H1 (cell line): ENCODE measurements around the gene MARCHF3. TPM values are rescaled to one million over a fixed set of nuclear protein-coding genes. Genes with fewer than 3 reads are reported as not detected.

ENCODE experiments used
- CTCF ChIA-PET: fragments of 300-600 bp; sonication (Branson Sonifier 250); formaldehyde crosslinking; loops from one replicate; lab custom pipeline; 2021; ENCODE audit not compliant: partially characterized antibody; lab: Charles Lee
- POLR2A ChIA-PET: fragments of 300-600 bp; sonication (Branson Sonifier 250); formaldehyde crosslinking; loops from one replicate; lab custom pipeline; 2021; ENCODE audit warnings: inconsistent platforms; ENCODE audit not compliant: partially characterized antibody; lab: Charles Lee
- DNase-seq, 2 experiments: peaks; one replicate each; pipeline versions ENCODE4 v3.0.0 to v3.0.0-alpha.2; 2010 to 2022; ENCODE audit warnings: low spot score in 2 of 2, low read depth in 1 of 2, mixed read lengths in 1 of 2
- FAIRE-seq: peaks from 2 replicates; lab custom pipeline; 2011; peaks lifted over from hg19 to GRCh38; lab: Jason Lieb, UNC
- H2AFZ ChIP-seq: 2 replicates; pipeline ENCODE4 v1.8.1; 2012; ENCODE audit warnings: low read length, inconsistent platforms
- H2AK5ac ChIP-seq: 2 replicates; pipeline ENCODE4 v1.6.1; 2013; ENCODE audit warnings: low read depth, low read length
- H2BK120ac ChIP-seq: replicated peaks from 2 replicates; pipeline ENCODE3; 2013; ENCODE audit warnings: low read depth, low read length, inconsistent platforms
- H2BK12ac ChIP-seq: 2 replicates; pipeline ENCODE4 v1.6.1; 2013; ENCODE audit warnings: low read depth, low read length
- H2BK15ac ChIP-seq: 2 replicates; pipeline ENCODE4 v1.6.1; 2013; ENCODE audit warnings: low read length
- H2BK20ac ChIP-seq: 2 replicates; pipeline ENCODE4 v1.6.1; 2013; ENCODE audit warnings: low read length
- H2BK5ac ChIP-seq: 2 replicates; pipeline ENCODE4 v1.6.1; 2013; ENCODE audit warnings: low read depth, low read length
- H3K14ac ChIP-seq: 2 replicates; pipeline ENCODE4 v1.6.1; 2013; ENCODE audit warnings: inconsistent platforms; ENCODE audit not compliant: insufficient read length
- H3K18ac ChIP-seq: 2 replicates; pipeline ENCODE4 v1.6.1; 2013; ENCODE audit warnings: low read length; ENCODE audit errors: extremely low read depth
- H3K23ac ChIP-seq: 2 replicates; pipeline ENCODE4 v1.6.1; 2013; ENCODE audit warnings: inconsistent platforms; ENCODE audit not compliant: insufficient read length
- H3K23me2 ChIP-seq: 2 replicates; pipeline ENCODE4 v1.6.1; 2013; ENCODE audit warnings: low read depth, low read length
- H3K27ac ChIP-seq: 2 replicates; pipeline ENCODE4 v1.6.1; 2011; ENCODE audit warnings: low read depth, low read length, inconsistent platforms
- H3K27me3 ChIP-seq, 4 experiments: replicated peaks in 1 of 4; 1 replicate in 1 of 4; 2 replicates in 3 of 4; pipeline versions ENCODE4 v1.6.1 to v1.8.1; 2011 to 2013; ENCODE audit warnings: low read length in 3 of 4, mild to moderate bottlenecking in 3 of 4, inconsistent platforms in 2 of 4, mixed read lengths in 2 of 4, moderate library complexity in 1 of 4; ENCODE audit not compliant: control insufficient read depth in 3 of 4, insufficient read depth in 3 of 4; ENCODE audit errors: extremely low read depth in 1 of 4
- H3K36me3 ChIP-seq, 4 experiments: 2 replicates each; pipeline versions ENCODE4 v1.6.1 to v1.8.1; 2011 to 2013; ENCODE audit warnings: mild to moderate bottlenecking in 4 of 4, low read length in 3 of 4, moderate library complexity in 2 of 4, control low read depth in 1 of 4, inconsistent platforms in 1 of 4; ENCODE audit not compliant: insufficient read depth in 4 of 4, control insufficient read depth in 2 of 4
- H3K4ac ChIP-seq: replicated peaks from 2 replicates; pipeline ENCODE3; 2013; ENCODE audit warnings: low read length, low read depth, mixed read lengths, inconsistent platforms; ENCODE audit not compliant: insufficient read length
- H3K4me1 ChIP-seq, 4 experiments: replicated peaks in 1 of 4; 1 replicate in 1 of 4; 2 replicates in 3 of 4; pipeline versions ENCODE4 v1.6.1 to v1.8.1; 2011 to 2013; ENCODE audit warnings: low read length in 3 of 4, inconsistent platforms in 2 of 4, mixed read lengths in 1 of 4; ENCODE audit not compliant: insufficient read depth in 4 of 4, control insufficient read depth in 3 of 4
- H3K4me2 ChIP-seq, 2 experiments: 2 replicates each; pipeline versions ENCODE4 v1.6.1 to v1.8.1; 2011 to 2013; ENCODE audit warnings: low read depth in 2 of 2, low read length in 2 of 2, control low read depth in 1 of 2, inconsistent platforms in 1 of 2, mild to moderate bottlenecking in 1 of 2; ENCODE audit not compliant: insufficient read depth in 1 of 2
- H3K4me3 ChIP-seq, 4 experiments: fragments of 200-600, 300-600 bp in 1 of 4; sonication (generic), shearing (Covaris generic), sonication (Bioruptor Twin) in 1 of 4; 2 replicates each; pipeline versions ENCODE4 v1.5.1 to v1.8.1; 2011 to 2016; ENCODE audit warnings: low read length in 4 of 4, low read depth in 3 of 4, control low read depth in 2 of 4, inconsistent platforms in 2 of 4, mild to moderate bottlenecking in 2 of 4, mixed read lengths in 1 of 4, moderate library complexity in 1 of 4; ENCODE audit not compliant: insufficient read depth in 2 of 4; ENCODE audit errors: extremely low read depth in 1 of 4
- H3K56ac ChIP-seq: replicated peaks from 2 replicates; pipeline ENCODE3; 2013; ENCODE audit warnings: low read depth, mild to moderate bottlenecking, mixed read lengths, low read length, inconsistent platforms; ENCODE audit not compliant: insufficient read length
- H3K79me1 ChIP-seq: 2 replicates; pipeline ENCODE4 v1.6.1; 2013; ENCODE audit warnings: low read depth, low read length, control low read depth
- H3K79me2 ChIP-seq, 2 experiments: 2 replicates each; pipeline versions ENCODE4 v1.6.1 to v1.8.1; 2012 to 2013; ENCODE audit warnings: low read length in 2 of 2, mild to moderate bottlenecking in 2 of 2, inconsistent platforms in 1 of 2; ENCODE audit not compliant: insufficient read depth in 2 of 2, control insufficient read depth in 1 of 2
- H3K9ac ChIP-seq, 4 experiments: replicated peaks in 1 of 4; 1 replicate in 1 of 4; 2 replicates in 3 of 4; pipeline versions ENCODE4 v1.6.1 to v1.8.1; 2011 to 2013; ENCODE audit warnings: low read depth in 3 of 4, low read length in 3 of 4, control low read depth in 2 of 4, mild to moderate bottlenecking in 2 of 4, moderate library complexity in 2 of 4, inconsistent platforms in 1 of 4; ENCODE audit errors: extremely low read depth in 1 of 4
- H3K9me3 ChIP-seq, 2 experiments: 2 replicates each; pipeline versions ENCODE4 v1.6.1 to v1.8.1; 2012 to 2013; ENCODE audit warnings: mild to moderate bottlenecking in 2 of 2, moderate library complexity in 2 of 2, control low read depth in 1 of 2, inconsistent platforms in 1 of 2, low read depth in 1 of 2, low read length in 1 of 2, mixed read lengths in 1 of 2; ENCODE audit not compliant: insufficient read depth in 2 of 2
- H4K20me1 ChIP-seq, 2 experiments: replicated peaks in 1 of 2; 2 replicates each; pipeline versions ENCODE3 to v1.8.1; 2011 to 2013; ENCODE audit warnings: inconsistent platforms in 2 of 2, low read length in 2 of 2, mild to moderate bottlenecking in 1 of 2; ENCODE audit not compliant: insufficient read depth in 2 of 2, control insufficient read depth in 1 of 2
- H4K5ac ChIP-seq: 2 replicates; pipeline ENCODE4 v1.6.1; 2013; ENCODE audit warnings: low read length, low read depth, mixed read lengths, inconsistent platforms; ENCODE audit not compliant: insufficient read length
- H4K8ac ChIP-seq: 2 replicates; pipeline ENCODE4 v1.8.0; 2013; ENCODE audit warnings: mild to moderate bottlenecking, moderate library complexity, low read length, inconsistent platforms; ENCODE audit not compliant: insufficient read depth; ENCODE audit errors: extremely low read depth
- H4K91ac ChIP-seq: replicated peaks from 2 replicates; pipeline ENCODE3; 2013; ENCODE audit warnings: low read length, mixed read lengths, inconsistent platforms; ENCODE audit not compliant: insufficient read length
- ATF2 ChIP-seq: IDR thresholded peaks from 2 replicates; pipeline ENCODE4 v1.6.1; 2012; ENCODE audit warnings: low read length, inconsistent platforms
- CHD1 ChIP-seq: IDR thresholded peaks from 2 replicates; pipeline ENCODE4 v1.6.1; 2012; ENCODE audit warnings: low read depth, low read length, improper control_type of control experiment
- CHD2 ChIP-seq: IDR thresholded peaks from 2 replicates; pipeline ENCODE4 v1.6.1; 2012; ENCODE audit warnings: low read length, improper control_type of control experiment
- EP300 ChIP-seq, 2 experiments: IDR thresholded peaks; 1 replicate in 1 of 2; 2 replicates in 1 of 2; pipeline ENCODE4 v1.6.1; 2011 to 2012; ENCODE audit warnings: low read depth in 2 of 2, low read length in 2 of 2, mild to moderate bottlenecking in 2 of 2, borderline replicate concordance in 1 of 2, inconsistent platforms in 1 of 2, moderate library complexity in 1 of 2
- POLR2A ChIP-seq, 2 experiments: IDR thresholded peaks; 1 replicate in 1 of 2; 2 replicates in 1 of 2; pipeline ENCODE4 v1.6.1; 2011; ENCODE audit warnings: low read depth in 2 of 2, low read length in 2 of 2, mild to moderate bottlenecking in 2 of 2; ENCODE audit errors: control extremely low read depth in 1 of 2
- RFX5 ChIP-seq: IDR thresholded peaks from 2 replicates; pipeline ENCODE4 v1.6.1; 2011; ENCODE audit warnings: low read depth, low read length, improper control_type of control experiment, borderline replicate concordance
- TCF12 ChIP-seq: IDR thresholded peaks from 2 replicates; pipeline ENCODE4 v1.6.1; 2011; ENCODE audit warnings: low read depth, mild to moderate bottlenecking, low read length
- polyA plus RNA-seq, 7 experiments: library from polyadenylated mRNA; depleted of rRNA in 3 of 7; stranded (reverse) in 5 of 7; unstranded in 2 of 7; fragments of >200 nt in 5 of 7; fragments of 200-250 nt in 2 of 7; gene quantifications; 1 replicate in 5 of 7; 2 replicates in 1 of 7; 4 replicates in 1 of 7; pipeline versions ENCODE4 v1.2.1 to v1.2.3, GENCODE V29; 2011 to 2013; ENCODE audit warnings: missing spikeins in 2 of 7, mixed read lengths in 2 of 7
- total RNA-seq: library from RNA; stranded (reverse); fragmentation: NEBNext Ultra II Directional; extraction: Animal tissue kit (Norgen Biotek cat#: 25700); gene quantifications from 2 replicates; pipeline ENCODE4 v1.2.1, GENCODE V29; 2021

Gene MARCHF3
- total and polyA plus RNA-seq, 2 of the 8 experiments (the other 6 are each of a cell fraction or from before 2014, with no cell fraction given), result 12.0 to 16.9 TPM

DNA sequence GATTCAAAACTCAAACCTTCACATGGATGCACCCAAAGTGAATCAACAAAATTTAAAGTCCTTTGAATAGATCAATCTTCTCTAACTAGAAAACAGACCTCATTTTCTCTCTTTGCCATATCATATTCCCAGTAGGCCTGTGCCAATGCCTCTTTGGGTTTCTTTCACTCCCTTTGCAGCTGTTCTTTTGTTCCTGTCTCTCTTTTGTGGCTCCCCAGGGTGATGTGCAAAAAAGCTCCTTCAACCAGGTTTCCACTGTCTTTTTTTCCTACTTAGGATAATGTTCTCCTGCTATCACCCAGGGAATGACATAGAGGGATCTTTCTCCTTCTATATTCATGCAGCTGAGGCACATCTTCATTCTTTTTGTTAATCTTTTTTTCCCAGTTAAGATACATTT, 54.6 kb downstream of the MARCHF3 start:
- Histone ChIP-seq H3K4me2 (no peak overlapping the region), H2BK15ac (no peak overlapping the region), H3K79me1 (no peaks in the 10 kb centered on the region; the same call in 1 of the 2 replicates), H3K36me3 (no peaks in the 10 kb centered on the region), H2BK20ac (no peak overlapping the region), H3K18ac (no peak overlapping the region), H3K14ac (no peak overlapping the region), H2BK120ac (no peak overlapping the region), H4K20me1 (no peaks in the 10 kb centered on the region), H3K4me1 (peaks cover 0 to 11% (median 6%) of the 10 kb centered on the region in 4 experiments; a peak in 4 of 7 replicates), H3K56ac (no peak overlapping the region), H3K23ac (no peak overlapping the region), H3K4me3 (no peak overlapping the region), H2BK12ac (no peak overlapping the region), H4K5ac (no peak overlapping the region), H2AK5ac (no peak overlapping the region), H2AFZ (no peak overlapping the region), H4K8ac (no peak overlapping the region), H3K9ac (no peak overlapping the region), H3K4ac (no peak overlapping the region), H3K27ac (no peak overlapping the region), H3K9me3 (no peaks in the 10 kb centered on the region), H4K91ac (no peak overlapping the region), H3K23me2 (no peaks in the 10 kb centered on the region), H2BK5ac (no peak overlapping the region), H3K79me2 (no peaks in the 10 kb centered on the region), H3K27me3 (no peaks in the 10 kb centered on the region)
- POLR2A ChIA-PET, result no interaction called here
- no peak for DNase-seq
- FAIRE-seq, result no peak
- TF ChIP-seq EP300 (IDR thresholded peaks at IDR 0.05; ENCODE audit: borderline replicate concordance in 1 of 2, low read depth in 2 of 2, low read length in 2 of 2) (no peak), TCF12 (no peak), CHD2 (no peak), POLR2A (IDR thresholded peaks at IDR 0.05; ENCODE audit: control extremely low read depth in 1 of 2, low read depth in 2 of 2, low read length in 2 of 2) (no peak), RFX5 (no peak), CHD1 (no peak), ATF2 (no peak)
- CTCF ChIA-PET, result interaction anchor here (0.6 kb wide), 1 partner anchor 74 kb away, joined by 3 read pairs; no protein-coding TSS in a partner anchor
